HepG2 (cell line): ENCODE measurements around the gene RIPOR3. TPM values are rescaled to one million over a fixed set of nuclear protein-coding genes. Genes with fewer than 3 reads are reported as not detected.

Source experiments
- ATAC-seq: fragments of 200-7000 bp; cut with Tn5 transposase; 3 replicates; pipeline ENCODE4 v1.9.1; 2020; ENCODE audit warnings: mild to moderate bottlenecking, moderate library complexity
- BruUV-seq: library from RNA; stranded (reverse); fragments of 400-500 nt; replicated peaks from 2 replicates; lab custom pipeline; 2021; lab: Mats Ljungman, UMichigan
- CTCF ChIA-PET: fragments of 300-600 bp; formaldehyde crosslinking; extraction: SDS; loops from one replicate; lab custom pipeline; 2021; ENCODE audit warnings: low total read pairs, inconsistent platforms, low intra/inter-chr PET ratio; lab: Yijun Ruan, JAX
- POLR2A ChIA-PET: fragments of 350-600 bp; sonication (Branson Sonifier 250); formaldehyde crosslinking; loops from one replicate; lab custom pipeline; 2020; ENCODE audit warnings: antibody characterized with exemption, inconsistent platforms; lab: Yijun Ruan, JAX
- DNase-seq: peaks from one replicate; pipeline ENCODE4 v3.0.0-alpha.2; 2015; ENCODE audit warnings: low spot score
- FAIRE-seq: peaks from 3 replicates; lab custom pipeline; 2011; peaks lifted over from hg19 to GRCh38; lab: Jason Lieb, UNC
- H2AFZ ChIP-seq: one replicate; pipeline ENCODE4 v1.6.1; 2011; ENCODE audit warnings: low read length, inconsistent platforms
- H3K27ac ChIP-seq: fragments of 300-600 bp; 3 replicates; pipeline ENCODE4 v1.8.0; 2011; ENCODE audit warnings: mixed run types, mild to moderate bottlenecking, mixed read lengths, low read length, inconsistent platforms; ENCODE audit not compliant: insufficient read depth; ENCODE audit errors: extremely low read length
- H3K27me3 ChIP-seq, 2 experiments: fragments of 200-600 bp in 1 of 2; 2 replicates in 1 of 2; 3 replicates in 1 of 2; pipeline versions ENCODE4 v1.6.0 to v1.8.0; 2011; ENCODE audit warnings: low read length in 2 of 2, mild to moderate bottlenecking in 2 of 2, moderate library complexity in 2 of 2, inconsistent platforms in 1 of 2; ENCODE audit not compliant: insufficient read depth in 2 of 2, control insufficient read depth in 1 of 2
- H3K36me3 ChIP-seq, 2 experiments: fragments of 200-600 bp in 1 of 2; replicated peaks in 1 of 2; 2 replicates in 1 of 2; 3 replicates in 1 of 2; pipeline versions ENCODE4 v1.5.1 to v1.8.0; 2011; ENCODE audit warnings: low read length in 2 of 2, inconsistent platforms in 1 of 2; ENCODE audit not compliant: insufficient read depth in 2 of 2, control insufficient read depth in 1 of 2
- H3K4me1 ChIP-seq: 2 replicates; pipeline ENCODE4 v1.5.1; 2012; ENCODE audit warnings: low read length, inconsistent platforms; ENCODE audit not compliant: insufficient read depth
- H3K4me2 ChIP-seq: 2 replicates; pipeline ENCODE4 v1.6.0; 2011; ENCODE audit warnings: low read depth, low read length, inconsistent platforms
- H3K4me3 ChIP-seq, 3 experiments: fragments of 200-600 bp in 1 of 3; sonication (generic), shearing (Covaris generic) in 1 of 3; replicated peaks in 1 of 3; 2 replicates each; pipeline ENCODE4 v1.5.1; 2011 to 2016; ENCODE audit warnings: low read length in 3 of 3, inconsistent platforms in 2 of 3, low read depth in 2 of 3, mild to moderate bottlenecking in 2 of 3, control low read depth in 1 of 3, mixed read lengths in 1 of 3; ENCODE audit not compliant: insufficient read depth in 1 of 3
- H3K79me2 ChIP-seq: one replicate; pipeline ENCODE4 v1.6.1; 2011; ENCODE audit warnings: low read length, inconsistent platforms; ENCODE audit not compliant: insufficient read depth
- H3K9ac ChIP-seq: 2 replicates; pipeline ENCODE4 v1.6.0; 2011; ENCODE audit warnings: mild to moderate bottlenecking, low read depth, low read length, inconsistent platforms; ENCODE audit not compliant: insufficient read depth
- H3K9me3 ChIP-seq: 2 replicates; pipeline ENCODE4 v1.5.1; 2012; ENCODE audit warnings: mild to moderate bottlenecking, low read length
- H4K20me1 ChIP-seq: 2 replicates; pipeline ENCODE4 v1.6.0; 2011; ENCODE audit warnings: inconsistent platforms, mild to moderate bottlenecking, low read length, moderate library complexity; ENCODE audit not compliant: insufficient read depth
- CSRNP2 ChIP-seq: sonication (generic); formaldehyde crosslinking; conservative IDR thresholded peaks from 2 replicates; pipeline ENCODE4 v1.8.0; 2022; ENCODE audit warnings: low read depth, missing genetic modification reagents
- ERF ChIP-seq: IDR thresholded peaks from 2 replicates; pipeline ENCODE4 v1.6.1; 2018; ENCODE audit warnings: missing biosample characterization, missing genetic modification reagents
- ETV5 ChIP-seq: IDR thresholded peaks from 2 replicates; pipeline ENCODE4 v1.6.1; 2018; ENCODE audit warnings: missing biosample characterization, missing genetic modification reagents, inconsistent platforms, borderline replicate concordance
- HMG20A ChIP-seq: IDR thresholded peaks from 2 replicates; pipeline ENCODE4 v1.6.1; 2016; ENCODE audit warnings: borderline replicate concordance
- MXI1 ChIP-seq: IDR thresholded peaks from 3 replicates; pipeline ENCODE4 v1.6.1; 2012; ENCODE audit warnings: low read depth, low read length, inconsistent platforms, borderline replicate concordance
- NFATC3 ChIP-seq: sonication (generic); formaldehyde crosslinking; IDR thresholded peaks from 2 replicates; pipeline ENCODE4 v1.5.1; 2020; ENCODE audit warnings: mild to moderate bottlenecking, missing genetic modification reagents
- PLSCR1 ChIP-seq: sonication (generic); formaldehyde crosslinking; IDR thresholded peaks from 2 replicates; pipeline ENCODE4 v1.5.0; 2020; ENCODE audit warnings: missing genetic modification reagents, mild to moderate bottlenecking, borderline replicate concordance
- POGZ ChIP-seq: sonication (generic); formaldehyde crosslinking; IDR thresholded peaks from 2 replicates; pipeline ENCODE4 v1.4.0; 2020; ENCODE audit warnings: mild to moderate bottlenecking, missing genetic modification reagents
- RFX5 ChIP-seq: IDR thresholded peaks from 2 replicates; pipeline ENCODE4 v1.6.1; 2011; ENCODE audit warnings: low read depth, low read length, improper control_type of control experiment
- TFDP2 ChIP-seq: sonication (generic); formaldehyde crosslinking; IDR thresholded peaks from 2 replicates; pipeline ENCODE4 v1.4.0; 2020; ENCODE audit warnings: missing genetic modification reagents
- THAP11 ChIP-seq: IDR thresholded peaks from 2 replicates; pipeline ENCODE4 v1.6.1; 2016; ENCODE audit warnings: missing biosample characterization, missing genetic modification reagents
- TRIM24 ChIP-seq: sonication (generic); formaldehyde crosslinking; IDR thresholded peaks from 2 replicates; pipeline ENCODE4 v1.8.0; 2022; ENCODE audit warnings: mild to moderate bottlenecking, missing genetic modification reagents
- YY1 ChIP-seq: IDR thresholded peaks from 2 replicates; pipeline ENCODE4 v1.6.1; 2011; ENCODE audit warnings: low read length, low read depth, moderate library complexity, mild to moderate bottlenecking; ENCODE audit not compliant: insufficient read depth, insufficient replicate concordance
- ZNF230 ChIP-seq: sonication (generic); formaldehyde crosslinking; IDR thresholded peaks from 2 replicates; pipeline ENCODE4 v1.4.0; 2020; ENCODE audit warnings: mild to moderate bottlenecking, missing genetic modification reagents
- ZNF354B ChIP-seq: sonication (generic); formaldehyde crosslinking; IDR thresholded peaks from 2 replicates; pipeline ENCODE4 v1.8.0; 2022; ENCODE audit warnings: mild to moderate bottlenecking, missing genetic modification reagents
- ZNF530 ChIP-seq: sonication (generic); formaldehyde crosslinking; IDR thresholded peaks from 2 replicates; pipeline ENCODE4 v1.5.0; 2020; ENCODE audit warnings: low read depth, mild to moderate bottlenecking, missing genetic modification reagents
- ZNF674 ChIP-seq: sonication (generic); formaldehyde crosslinking; IDR thresholded peaks from 2 replicates; pipeline ENCODE4 v1.5.0; 2020; ENCODE audit warnings: low read depth, mild to moderate bottlenecking, missing genetic modification reagents
- ZNF761 ChIP-seq: sonication (generic); formaldehyde crosslinking; conservative IDR thresholded peaks from 2 replicates; pipeline ENCODE4 v1.4.0; 2020; ENCODE audit warnings: mild to moderate bottlenecking, missing genetic modification reagents
- WGBS: methylation state at CpG from one replicate; pipeline ENCODE4 v1.1.6; 2017; ENCODE audit warnings: low lambda C conversion rate; 5-methylcytosine and 5-hydroxymethylcytosine counted together
- in situ Hi-C: cut with HindIII; loops from 2 replicates; pipeline ENCODE4 v1.10.0; 2017; ENCODE audit warnings: low pct_unique_long_range_greater_than_20kb; ENCODE audit not compliant: extremely low pct_ligation_motif_present
- intact Hi-C: fragments of 100-400 bp; cut with micrococcal nuclease; formaldehyde crosslinking; loops from one replicate; pipeline ENCODE4 v1.10.0; 2022; ENCODE audit not compliant: unreplicated experiment
- polyA plus RNA-seq, 8 experiments: library from polyadenylated mRNA; depleted of rRNA in 3 of 8; stranded (reverse) in 7 of 8; unstranded in 1 of 8; fragments of >200 nt; fragmentation: Illumina TruSeq in 4 of 8; extraction: Trizol in 4 of 8; gene quantifications; 2 replicates each; pipeline versions ENCODE4 v1.2.1 to v1.2.3, GENCODE V29; 2011 to 2016; ENCODE audit warnings: low read depth in 4 of 8, missing spikeins in 1 of 8, mixed read lengths in 1 of 8; ENCODE audit not compliant: insufficient read depth in 1 of 8
- total RNA-seq, 5 experiments: library from RNA; depleted of rRNA; stranded (reverse); fragments of >200 nt; fragmentation: Illumina TruSeq; extraction: Trizol; gene quantifications; 2 replicates each; pipeline ENCODE4 v1.2.3, GENCODE V29; 2016; ENCODE audit warnings: low read depth in 1 of 5

The RIPOR3 gene
- total and polyA plus RNA-seq, 2 of the 13 experiments (the other 11 are each of a cell fraction or from before 2014, with no cell fraction given), result 0.18 TPM; not detected in 1

- DNase-seq (no peak), FAIRE-seq (no peak), ATAC-seq (no peak)
- no peak for TF ChIP-seq TFDP2
- TF ChIP-seq HMG20A (CRISPR knock-in tag), result no peak
- TF ChIP-seq ETV5 (CRISPR knock-in tag), result no peak
- no peak for TF ChIP-seq POGZ (CRISPR knock-in tag)
- no peak for TF ChIP-seq PLSCR1
- TF ChIP-seq MXI1, result no peak
- TF ChIP-seq ZNF354B (CRISPR knock-in tag), result no peak
- no peak for TF ChIP-seq ZNF674 (CRISPR knock-in tag)
- no peak for TF ChIP-seq NFATC3 (CRISPR knock-in tag)
- no peak for TF ChIP-seq THAP11
- TF ChIP-seq ZNF530 (CRISPR knock-in tag), result no peak
- no peak for TF ChIP-seq CSRNP2 (CRISPR knock-in tag)
- no peak for TF ChIP-seq ERF
- TF ChIP-seq TRIM24 (CRISPR knock-in tag), result no peak
- no peak for TF ChIP-seq ZNF230
- TF ChIP-seq YY1, result no peak
- TF ChIP-seq ZNF761 (CRISPR knock-in tag), result no peak
- no peak for TF ChIP-seq RFX5
- Histone ChIP-seq H3K4me1 (no peaks in the 10 kb centered on the region), H3K9ac (no peak overlapping the region), H4K20me1 (no peaks in the 10 kb centered on the region), H3K27me3 (no peaks in the 10 kb centered on the region), H3K9me3 (no peaks in the 10 kb centered on the region), H3K79me2 (no peaks in the 10 kb centered on the region), H3K27ac (no peak overlapping the region), H2AFZ (no peak overlapping the region), H3K4me3 (no peak overlapping the region), H3K4me2 (no peak overlapping the region), H3K36me3 (peaks cover 27 to 45% of the 10 kb centered on the region in 2 experiments)
- intact Hi-C loops (no loop called here), in situ Hi-C loops (loop anchor here (10.0 kb wide), 1 partner anchor 471 kb away; the partner anchor contains the start of gene UBE2V1)
- 96% methylated on average over 8 of the region's 9 CpGs for WGBS
- POLR2A ChIA-PET, result no interaction called here
- CTCF ChIA-PET, result no interaction called here
- no TSS peak for BruUV-seq
These were observed 105.7 kb downstream of the RIPOR3 start for GRCh38 chr20:50585678-50586077.
